Skeletal muscle satellite cell (primary cell): ENCODE measurements around the gene SQOR.

Experiments
- H3K27me3 ChIP-seq: 2 replicates; pipeline ENCODE4 v1.7.0; 2013; ENCODE audit warnings: low read length; ENCODE audit not compliant: control insufficient read depth, insufficient read depth
- H3K36me3 ChIP-seq: 2 replicates; pipeline ENCODE4 v1.7.0; 2013; ENCODE audit warnings: mild to moderate bottlenecking, control low read depth, low read length; ENCODE audit not compliant: insufficient read depth
- H3K4me1 ChIP-seq: 2 replicates; pipeline ENCODE4 v1.7.0; 2013; ENCODE audit warnings: low read length; ENCODE audit not compliant: control insufficient read depth, insufficient read depth
- H3K4me2 ChIP-seq: 2 replicates; pipeline ENCODE4 v1.7.0; 2013; ENCODE audit warnings: mild to moderate bottlenecking, low read length
- H3K4me3 ChIP-seq: 2 replicates; pipeline ENCODE4 v1.7.0; 2013; ENCODE audit warnings: low read length
- H3K9ac ChIP-seq: 2 replicates; pipeline ENCODE4 v1.7.0; 2013; ENCODE audit warnings: mild to moderate bottlenecking, low read depth, low read length, moderate library complexity
- H3K9me3 ChIP-seq: replicated peaks from 2 replicates; pipeline ENCODE4 v1.7.0; 2013; ENCODE audit warnings: mild to moderate bottlenecking, control low read depth, low read length

Gene SQOR

GRCh38 chr15:45690581-45691260 is 55.9 kb downstream of the SQOR start:
- Histone ChIP-seq H3K36me3 (peaks cover 24% of the 10 kb centered on the region), H3K4me2 (no peak overlapping the region), H3K4me3 (no peak overlapping the region), H3K9me3 (no peaks in the 10 kb centered on the region), H3K4me1 (no peaks in the 10 kb centered on the region), H3K9ac (no peak overlapping the region), H3K27me3 (no peaks in the 10 kb centered on the region)

DNA sequence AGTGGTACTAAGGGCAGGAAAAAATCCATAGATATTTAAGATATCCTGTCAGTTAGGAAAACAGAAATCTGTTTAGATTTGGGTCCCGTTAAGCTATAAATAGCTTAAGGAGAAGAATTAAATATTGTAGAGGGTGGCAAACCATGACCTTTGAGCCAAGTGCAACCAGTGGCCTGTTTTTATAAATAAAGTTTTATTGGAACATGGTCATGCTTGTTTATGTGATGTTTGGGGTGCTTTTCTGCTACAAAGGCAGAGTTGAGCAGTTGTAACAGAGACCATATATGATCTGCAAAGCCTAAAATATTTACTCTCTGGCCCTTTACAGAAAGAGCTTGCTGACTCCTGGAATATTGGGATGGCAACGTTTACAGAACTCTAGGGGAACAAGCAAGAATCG is 66.3 kb downstream of the SQOR start:
- H3K4me2 ChIP-seq: no peak overlapping the region
- no peaks in the 10 kb centered on the region for H3K27me3 ChIP-seq
- no peak overlapping the region for H3K4me3 ChIP-seq
- no peak overlapping the region for H3K9ac ChIP-seq
- no peaks in the 10 kb centered on the region for H3K4me1 ChIP-seq
- no peaks in the 10 kb centered on the region for H3K36me3 ChIP-seq
- H3K9me3 ChIP-seq: no peaks in the 10 kb centered on the region

DNA sequence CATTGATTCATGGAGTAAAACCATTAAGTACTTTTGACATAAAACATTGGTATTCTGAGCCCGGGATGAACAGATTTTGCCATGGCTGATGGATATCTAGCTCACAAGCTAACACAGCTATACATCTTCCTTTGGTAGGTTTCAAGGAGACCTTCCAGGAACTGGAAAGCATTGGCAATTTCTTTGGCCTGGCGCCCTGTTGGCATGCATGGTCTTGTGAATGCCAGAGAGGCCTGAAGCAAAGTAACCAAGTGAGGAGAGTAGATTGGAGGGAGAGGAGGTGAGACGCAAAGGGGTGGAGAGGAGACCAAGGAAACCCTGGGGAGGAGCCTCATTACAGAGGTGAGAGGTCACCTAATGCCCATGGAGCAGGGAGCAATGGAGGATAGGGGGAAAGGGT is 67.2 kb downstream of the SQOR start:
- Histone ChIP-seq H3K4me1 (no peaks in the 10 kb centered on the region), H3K27me3 (no peaks in the 10 kb centered on the region), H3K36me3 (no peaks in the 10 kb centered on the region), H3K4me3 (no peak overlapping the region), H3K9me3 (no peaks in the 10 kb centered on the region), H3K4me2 (no peak overlapping the region), H3K9ac (no peak overlapping the region)

GRCh38 chr15:45703670-45704328 is 69.0 kb downstream of the SQOR start:
- Histone ChIP-seq H3K9ac (no peak overlapping the region), H3K36me3 (no peaks in the 10 kb centered on the region), H3K9me3 (no peaks in the 10 kb centered on the region), H3K4me3 (peak overlapping the region; percentile 73), H3K27me3 (no peaks in the 10 kb centered on the region), H3K4me1 (no peaks in the 10 kb centered on the region), H3K4me2 (peak overlapping the region; percentile 82)

DNA sequence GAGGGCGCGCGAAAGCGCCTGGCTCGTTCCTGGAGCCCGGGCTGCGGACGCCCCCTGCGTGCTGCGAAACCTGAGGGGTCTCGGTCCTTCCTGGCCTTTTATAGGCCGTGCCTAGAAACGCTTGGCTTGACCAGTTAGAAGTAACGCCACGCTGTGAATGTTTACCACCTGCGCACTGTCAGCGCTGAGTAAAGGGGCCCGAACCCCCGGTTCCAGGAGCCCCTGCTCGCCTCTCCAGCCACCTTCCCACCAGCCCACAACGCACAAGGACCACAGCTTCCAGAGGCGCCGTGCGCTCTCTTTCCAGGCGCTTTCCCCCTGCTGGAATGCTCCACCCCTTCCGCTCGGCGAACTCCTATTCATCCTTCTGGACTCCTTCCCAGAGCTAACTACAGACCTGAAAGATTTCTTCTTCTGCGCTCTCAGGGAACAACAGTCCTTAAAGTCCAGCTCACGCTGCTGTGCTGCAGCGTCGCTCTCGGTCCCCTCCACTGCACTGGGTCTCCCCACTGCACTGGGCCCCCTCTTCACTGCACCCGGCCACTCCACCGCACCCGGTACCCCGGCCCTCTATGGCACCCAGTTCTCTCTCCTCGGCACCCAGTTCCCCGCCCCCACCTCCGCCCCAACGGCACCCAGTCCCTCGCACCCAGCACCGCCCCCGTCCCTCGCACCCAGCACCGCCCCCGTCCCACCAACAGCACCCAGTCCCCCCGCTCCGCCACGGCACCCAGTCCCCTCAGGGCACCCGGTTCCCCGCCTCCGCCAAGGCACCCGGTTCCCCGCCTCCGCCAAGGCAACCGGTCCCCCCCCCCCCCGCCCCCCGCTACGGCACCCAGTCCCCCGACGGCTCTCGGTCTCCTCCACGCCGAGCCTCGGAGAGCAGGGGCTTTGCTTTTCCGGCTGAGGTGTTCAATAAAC is 69.8 kb downstream of the SQOR start:
- no peaks in the 10 kb centered on the region for H3K36me3 ChIP-seq
- peak overlapping the region; percentile 82 for H3K4me2 ChIP-seq
- H3K4me3 ChIP-seq: peak overlapping the region; percentile 73
- H3K27me3 ChIP-seq: no peaks in the 10 kb centered on the region
- H3K4me1 ChIP-seq: no peaks in the 10 kb centered on the region
- H3K9ac ChIP-seq: peak overlapping the region; percentile 71
- no peaks in the 10 kb centered on the region for H3K9me3 ChIP-seq

DNA sequence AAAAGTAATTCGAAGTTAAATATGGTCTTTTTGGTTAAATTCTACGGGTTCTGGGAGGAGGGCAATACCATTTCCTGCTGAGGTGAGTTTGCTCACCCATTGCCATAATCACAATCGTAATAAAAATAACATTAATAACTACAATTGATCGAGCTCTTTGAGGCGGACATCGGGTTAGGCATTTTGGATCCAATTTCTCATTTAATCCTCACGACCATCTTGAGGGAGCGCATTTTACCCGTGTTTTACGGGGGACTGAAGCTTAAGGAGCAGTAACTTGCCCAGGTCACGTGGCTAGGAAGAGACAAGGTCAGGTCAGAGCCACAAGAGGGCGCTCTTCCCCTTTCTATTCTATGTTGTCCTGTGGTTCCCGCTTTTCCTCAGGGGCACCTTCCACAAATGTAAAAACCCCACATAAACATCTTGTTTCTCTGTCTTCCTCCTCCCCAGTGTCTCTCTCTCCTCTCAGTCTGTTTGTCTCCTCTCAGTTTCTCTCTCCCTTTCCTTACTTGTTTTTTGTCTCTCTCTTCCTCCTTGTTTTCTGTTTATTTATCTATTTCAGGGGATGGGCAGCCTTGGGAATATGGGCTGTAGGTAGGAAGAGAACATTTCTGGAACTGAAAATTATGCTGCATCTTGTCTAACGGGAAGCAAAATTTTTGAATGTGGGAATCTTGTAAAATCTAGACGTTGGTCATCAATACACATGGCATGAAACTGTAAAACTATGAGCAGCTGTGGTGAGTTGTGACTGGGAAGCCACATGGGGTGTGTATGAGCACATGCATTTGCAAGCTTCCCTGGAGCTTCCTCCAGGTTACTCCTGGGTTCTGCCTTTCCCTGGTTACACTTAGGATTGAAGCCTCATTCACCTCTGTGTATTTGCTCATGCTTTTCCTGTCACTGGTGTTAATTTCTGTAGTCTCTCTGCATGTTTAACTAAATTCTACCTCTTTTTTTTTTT is 71.0 kb downstream of the SQOR start:
- H3K9me3 ChIP-seq: no peaks in the 10 kb centered on the region
- H3K9ac ChIP-seq: peak overlapping the region; percentile 71
- H3K4me3 ChIP-seq: peak overlapping the region; percentile 73
- H3K27me3 ChIP-seq: no peaks in the 10 kb centered on the region
- no peaks in the 10 kb centered on the region for H3K36me3 ChIP-seq
- H3K4me1 ChIP-seq: no peaks in the 10 kb centered on the region
- peak overlapping the region; percentile 82 for H3K4me2 ChIP-seq

- H3K4me2 ChIP-seq: no peak overlapping the region
- no peak overlapping the region for H3K4me3 ChIP-seq
- no peaks in the 10 kb centered on the region for H3K9me3 ChIP-seq
- H3K9ac ChIP-seq: no peak overlapping the region
- no peaks in the 10 kb centered on the region for H3K36me3 ChIP-seq
- peaks cover 4% of the 10 kb centered on the region for H3K27me3 ChIP-seq
- peaks cover 6% of the 10 kb centered on the region for H3K4me1 ChIP-seq
Measured at GRCh38 chr15:45710657-45711056, 75.8 kb downstream of the SQOR start.

- Histone ChIP-seq H3K36me3 (no peaks in the 10 kb centered on the region), H3K9me3 (no peaks in the 10 kb centered on the region), H3K4me1 (peaks cover 6% of the 10 kb centered on the region), H3K9ac (no peak overlapping the region), H3K4me2 (peak overlapping the region; percentile 68), H3K27me3 (peaks cover 13% of the 10 kb centered on the region), H3K4me3 (peak overlapping the region; percentile 50)
Measured at GRCh38 chr15:45714590-45715488, 80.0 kb downstream of the SQOR start.

GRCh38 chr15:45715528-45715927 is 80.7 kb downstream of the SQOR start:
- no peak overlapping the region for H3K9ac ChIP-seq
- no peaks in the 10 kb centered on the region for H3K9me3 ChIP-seq
- peaks cover 6% of the 10 kb centered on the region for H3K4me1 ChIP-seq
- H3K36me3 ChIP-seq: no peaks in the 10 kb centered on the region
- no peak overlapping the region for H3K4me3 ChIP-seq
- peaks cover 14% of the 10 kb centered on the region for H3K27me3 ChIP-seq
- H3K4me2 ChIP-seq: no peak overlapping the region

GRCh38 chr15:45719490-45719889 is 84.7 kb downstream of the SQOR start:
- Histone ChIP-seq H3K4me3 (no peak overlapping the region), H3K4me1 (peaks cover 6% of the 10 kb centered on the region), H3K36me3 (no peaks in the 10 kb centered on the region), H3K9me3 (no peaks in the 10 kb centered on the region), H3K9ac (no peak overlapping the region), H3K27me3 (peaks cover 15% of the 10 kb centered on the region), H3K4me2 (no peak overlapping the region)
